Adrenal gland (tissue), 12 donors: ENCODE results near the gene DPPA4. TPM values are rescaled to one million over a fixed set of nuclear protein-coding genes. Genes with fewer than 3 reads are reported as not detected.
"Not testable (repeated sequence)": the region's sequence is repeated elsewhere in the genome, so short reads cannot be mapped to it uniquely, and the experiment has no call there.

ENCODE experiments used
- DNase-seq, 7 donors: peaks; one replicate each; pipeline ENCODE4 v3.0.0-alpha.2; 2019 to 2020
- H3K27ac ChIP-seq, 5 donors: fragments of 200-600 bp; sonication (generic) in 4 of 5; 1 replicate in 3 of 5; 2 replicates in 2 of 5; pipeline versions ENCODE4 v1.5.1 to v1.8.0; 2016 to 2020; ENCODE audit warnings: mild to moderate bottlenecking in 1 of 5
- H3K27me3 ChIP-seq: fragments of 200-600 bp; 2 replicates; pipeline ENCODE4 v1.8.0; 2021
- H3K36me3 ChIP-seq, 2 donors: fragments of 200-600 bp; replicated peaks in 1 of 2; 1 replicate in 1 of 2; 2 replicates in 1 of 2; pipeline versions ENCODE4 v1.5.1 to v1.8.0; 2018 to 2022
- H3K4me1 ChIP-seq, 2 donors: fragments of 200-600 bp; replicated peaks in 1 of 2; 1 replicate in 1 of 2; 2 replicates in 1 of 2; pipeline versions ENCODE4 v1.5.1 to v1.8.0; 2018 to 2021
- H3K4me3 ChIP-seq, 4 donors: fragments of 200-600 bp; sonication (generic) in 3 of 4; one replicate each; pipeline ENCODE4 v1.5.1; 2016 to 2018
- H3K9me3 ChIP-seq, 3 donors: fragments of 200-600 bp; sonication (generic) in 1 of 3; replicated peaks in 1 of 3; 1 replicate in 2 of 3; 2 replicates in 1 of 3; pipeline versions ENCODE4 v1.5.1 to v1.8.0; 2016 to 2021
- POLR2A ChIP-seq, 2 donors: fragments of 450-650 bp; IDR thresholded peaks; one replicate each; pipeline ENCODE4 v1.6.1; 2017; ENCODE audit warnings: antibody characterized with exemption in 2 of 2, mild to moderate bottlenecking in 2 of 2, moderate library complexity in 1 of 2
- WGBS, 4 donors: extraction: QIAGEN DNeasy Blood & Tissue Kit in 2 of 4; methylation state at CpG; one replicate each; pipeline versions ENCODE4 v1.1.5 to v1.1.7; 2013 to 2017; 5-methylcytosine and 5-hydroxymethylcytosine counted together
- intact Hi-C, 2 donors: fragments of 100-400 bp; cut with DNase I; formaldehyde crosslinking; loops; one replicate each; pipeline versions ENCODE4 v1.14.1 to v1.15.0; 2022 to 2023
- polyA plus RNA-seq, 3 donors: library from polyadenylated mRNA; stranded (reverse); fragments of 200-250 nt in 2 of 3; fragments of 350-450 nt in 1 of 3; fragmentation: Illumina TruSeq in 1 of 3; extraction: RNeasy Lipid Tissue Mini Kit (QIAGEN cat#74804) in 1 of 3; gene quantifications; one replicate each; pipeline ENCODE4 v1.2.3, GENCODE V29; 2013 to 2014
- total RNA-seq, 9 donors: library from RNA; depleted of rRNA in 4 of 9; stranded (reverse); fragments of >200 nt in 4 of 9; fragments of 120-200 nt in 1 of 9; fragmentation: NEBNext Ultra II Directional in 1 of 9; extraction: Animal tissue kit (Norgen Biotek cat#: 25700) in 1 of 9; gene quantifications; one replicate each; pipeline versions ENCODE4 v1.1.0 to v1.2.4, GENCODE V29; 2013 to 2023
- TF ChIP-seq, protein P1 (sequence below), 6 experiments: fragments of 450-650 bp in 4 of 6; fragments of 200-600 bp in 2 of 6; sonication (generic) in 1 of 6; IDR thresholded peaks; 1 replicate in 5 of 6; 2 replicates in 1 of 6; pipeline versions ENCODE4 v1.5.1 to v1.8.0; 2016 to 2021; ENCODE audit warnings: antibody characterized with exemption in 6 of 6, mild to moderate bottlenecking in 2 of 6, moderate library complexity in 1 of 6
- donor health status: healthy with polysubstance abuse.
- donor health status: Bipolar disorder and iron deficiency.
- donor health status: DM: yes; HTN: yes; CAD: no.
- donor health status: DM: no; HTN: no; CAD: no.
- donor health status: DM: no; HTN: no; CAD: no.
- donor health status: DM: yes; HTN: yes; CAD: no.

DPPA4 gene
- total and polyA plus RNA-seq, 12 donors: 0.16 to 5.3 (median 0.55) TPM; not detected in 5

DNA sequence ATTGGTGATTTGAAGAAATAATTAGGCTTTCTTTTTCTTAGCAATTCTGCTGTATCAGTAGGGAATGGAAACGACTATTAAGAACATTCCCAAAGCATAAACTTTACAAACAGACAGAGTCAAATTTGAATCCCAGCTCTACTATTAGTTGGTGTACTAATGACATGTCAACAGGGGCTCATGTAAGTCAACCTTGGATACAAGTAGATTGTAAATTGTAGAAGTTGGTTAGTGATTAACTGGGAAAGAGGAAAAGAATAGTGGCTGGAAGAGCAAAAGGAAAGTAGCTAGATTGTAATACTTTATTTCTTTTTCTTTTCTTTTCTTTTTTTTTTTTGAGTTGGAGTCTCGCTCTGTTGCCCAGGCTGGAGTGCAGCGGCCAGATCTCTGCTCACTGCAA is 38.6 kb upstream of the DPPA4 start:
- TF ChIP-seq, protein P1, sequence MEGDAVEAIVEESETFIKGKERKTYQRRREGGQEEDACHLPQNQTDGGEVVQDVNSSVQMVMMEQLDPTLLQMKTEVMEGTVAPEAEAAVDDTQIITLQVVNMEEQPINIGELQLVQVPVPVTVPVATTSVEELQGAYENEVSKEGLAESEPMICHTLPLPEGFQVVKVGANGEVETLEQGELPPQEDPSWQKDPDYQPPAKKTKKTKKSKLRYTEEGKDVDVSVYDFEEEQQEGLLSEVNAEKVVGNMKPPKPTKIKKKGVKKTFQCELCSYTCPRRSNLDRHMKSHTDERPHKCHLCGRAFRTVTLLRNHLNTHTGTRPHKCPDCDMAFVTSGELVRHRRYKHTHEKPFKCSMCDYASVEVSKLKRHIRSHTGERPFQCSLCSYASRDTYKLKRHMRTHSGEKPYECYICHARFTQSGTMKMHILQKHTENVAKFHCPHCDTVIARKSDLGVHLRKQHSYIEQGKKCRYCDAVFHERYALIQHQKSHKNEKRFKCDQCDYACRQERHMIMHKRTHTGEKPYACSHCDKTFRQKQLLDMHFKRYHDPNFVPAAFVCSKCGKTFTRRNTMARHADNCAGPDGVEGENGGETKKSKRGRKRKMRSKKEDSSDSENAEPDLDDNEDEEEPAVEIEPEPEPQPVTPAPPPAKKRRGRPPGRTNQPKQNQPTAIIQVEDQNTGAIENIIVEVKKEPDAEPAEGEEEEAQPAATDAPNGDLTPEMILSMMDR (IDR thresholded peaks at IDR 0.05): no peak
- no peak for TF ChIP-seq POLR2A (IDR thresholded peaks at IDR 0.05)

DNA sequence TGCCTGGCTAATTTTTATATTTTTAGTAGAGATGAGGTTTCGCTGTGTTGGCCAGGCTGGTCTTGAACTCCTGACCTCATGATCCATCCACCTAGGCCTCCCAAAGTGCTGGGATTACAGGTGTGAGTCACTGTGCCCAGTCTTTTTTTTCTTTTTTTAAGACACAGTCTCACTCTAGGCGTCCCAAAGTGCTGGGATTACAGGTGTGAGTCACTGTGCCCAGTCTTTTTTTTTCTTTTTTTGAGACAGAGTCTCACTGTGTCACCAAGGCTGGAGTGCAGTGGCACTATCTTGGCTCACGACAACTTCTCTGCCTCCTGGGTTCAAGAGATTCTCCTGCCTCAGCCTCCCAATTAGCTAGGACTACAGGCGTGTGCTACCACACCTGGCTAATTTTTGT is 37.1 kb upstream of the DPPA4 start:
- H3K4me1 ChIP-seq, H3K27me3 ChIP-seq, H3K9me3 ChIP-seq, DNase-seq, H3K36me3 ChIP-seq, intact Hi-C loops, H3K4me3 ChIP-seq, H3K27ac ChIP-seq: not testable (repeated sequence)
- 70 to 86% (median 83%) methylated on average over 4 of the region's 4 CpGs for WGBS, 4 donors

More for the DNA sequence above, 38.6 kb upstream of the DPPA4 start:
- no peaks in the 10 kb centered on the region for H3K36me3 ChIP-seq
- H3K27ac ChIP-seq: no peak overlapping the region
- no peaks in the 10 kb centered on the region for H3K4me1 ChIP-seq
- 87 to 91% (median 88%) methylated on average over 3 of the region's 3 CpGs for WGBS, 4 donors
- no peaks in the 10 kb centered on the region for H3K27me3 ChIP-seq
- DNase-seq: no peak
- intact Hi-C loops: no loop called here
- no peaks in the 10 kb centered on the region for H3K9me3 ChIP-seq
- H3K4me3 ChIP-seq: no peak overlapping the region

DNA sequence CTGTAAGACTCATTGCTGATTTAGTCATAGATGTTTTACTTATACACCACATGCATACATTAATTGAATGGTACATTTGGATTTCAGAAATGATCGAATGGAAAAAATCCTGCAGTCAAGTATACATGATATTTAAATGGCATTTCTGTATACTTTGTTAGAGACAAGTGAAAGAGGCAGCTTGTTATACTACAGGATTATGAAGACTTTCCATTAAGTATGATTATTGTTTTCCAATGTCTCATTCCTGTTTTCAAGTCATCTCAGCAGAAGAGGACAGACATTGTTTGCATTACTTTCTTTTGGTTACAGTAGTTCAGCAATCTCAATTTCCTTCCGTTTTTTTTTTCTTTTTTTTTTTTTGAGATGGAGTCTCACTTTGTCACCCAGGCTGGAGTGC is 36.6 kb upstream of the DPPA4 start:
- intact Hi-C loops: no loop called here
- no peak overlapping the region for H3K27ac ChIP-seq

DNA sequence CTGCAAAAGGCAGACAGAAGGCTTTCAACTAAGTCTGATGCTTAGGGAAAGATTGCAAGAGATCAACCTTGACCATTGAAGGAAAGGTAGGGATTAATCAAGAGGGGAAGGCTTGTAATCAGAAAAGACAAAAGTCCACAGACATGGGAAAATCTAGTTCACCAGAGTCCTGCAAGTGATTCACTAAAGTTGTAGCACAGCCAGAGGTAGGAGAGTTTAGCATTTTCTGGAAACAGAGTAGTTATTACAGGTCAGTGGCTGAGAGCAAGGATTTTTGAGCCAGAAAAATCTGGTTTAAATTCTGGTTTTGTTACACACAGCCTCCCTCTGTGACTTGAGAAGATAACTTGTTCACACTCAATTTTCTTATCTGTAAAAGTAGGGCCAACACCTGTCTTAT is 35.3 kb upstream of the DPPA4 start:
- Histone ChIP-seq H3K27me3 (no peaks in the 10 kb centered on the region), H3K27ac (no peak overlapping the region), H3K4me1 (no peaks in the 10 kb centered on the region), H3K4me3 (no peak overlapping the region), H3K9me3 (no peaks in the 10 kb centered on the region), H3K36me3 (no peaks in the 10 kb centered on the region)
- intact Hi-C loops: no loop called here
- no peak for DNase-seq
- TF ChIP-seq, protein P1 (IDR thresholded peaks at IDR 0.05): no peak
- TF ChIP-seq POLR2A (IDR thresholded peaks at IDR 0.05): no peak

More for the DNA sequence above, 36.6 kb upstream of the DPPA4 start:
- H3K36me3 ChIP-seq: no peaks in the 10 kb centered on the region
- no peaks in the 10 kb centered on the region for H3K9me3 ChIP-seq
- DNase-seq: no peak
- H3K27me3 ChIP-seq: no peaks in the 10 kb centered on the region
- H3K4me3 ChIP-seq: no peak overlapping the region
- WGBS, 4 donors: 68 to 77% (median 70%) methylated on average over 2 of the region's 2 CpGs
- no peaks in the 10 kb centered on the region for H3K4me1 ChIP-seq
- TF ChIP-seq POLR2A (IDR thresholded peaks at IDR 0.05): no peak

DNA sequence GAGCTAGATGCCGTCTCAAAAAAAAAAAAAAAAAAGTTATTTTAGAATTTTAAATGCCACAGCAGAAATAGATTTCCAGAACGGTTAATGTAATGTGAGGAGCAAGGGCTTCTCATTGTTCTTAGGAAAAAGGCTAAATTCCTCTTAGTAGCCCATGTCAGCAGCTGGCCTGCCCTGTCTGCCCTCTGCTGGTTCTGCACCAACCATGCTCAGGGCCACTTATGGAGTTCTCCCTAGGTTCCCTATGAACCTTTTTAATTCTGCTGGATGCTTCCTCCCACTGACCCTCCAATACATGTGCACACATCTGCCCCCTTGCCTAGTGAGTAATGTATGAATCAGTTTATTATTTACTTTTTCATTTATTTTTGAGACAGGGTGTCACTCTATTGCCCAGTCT is 32.2 kb upstream of the DPPA4 start:
- WGBS, 4 donors: 55 to 66% (median 62%) methylated on average over 2 of the region's 2 CpGs
- Histone ChIP-seq H3K27ac (no peak overlapping the region), H3K27me3 (no peaks in the 10 kb centered on the region), H3K36me3 (no peaks in the 10 kb centered on the region), H3K4me1 (no peaks in the 10 kb centered on the region), H3K4me3 (no peak overlapping the region), H3K9me3 (no peaks in the 10 kb centered on the region)
- no peak for TF ChIP-seq POLR2A (IDR thresholded peaks at IDR 0.05)
- TF ChIP-seq, protein P1 (IDR thresholded peaks at IDR 0.05): no peak
- no peak for DNase-seq
- intact Hi-C loops: no loop called here
